Upper lobe of right lung (tissue), 1 donor: ENCODE results near the gene STARD7. TPM values are rescaled to one million over a fixed set of nuclear protein-coding genes. Genes with fewer than 3 reads are reported as not detected.
A peak's percentile ranks its signal among the peaks of the same experiment; 100 is the strongest.

ENCODE experiments used
- ATAC-seq: fragments of 200-7000 bp; cut with Tn5 transposase; one replicate; pipeline ENCODE4 v1.9.1; 2020; ENCODE audit warnings: mild to moderate bottlenecking, moderate library complexity
- DNase-seq: peaks from one replicate; pipeline ENCODE4 v3.0.0-alpha.2; 2020
- H3K27ac ChIP-seq: fragments of 200-600 bp; one replicate; pipeline ENCODE4 v1.8.0; 2022
- H3K27me3 ChIP-seq: fragments of 200-600 bp; one replicate; pipeline ENCODE4 v1.8.0; 2022; ENCODE audit warnings: mild to moderate bottlenecking
- H3K36me3 ChIP-seq: fragments of 200-600 bp; one replicate; pipeline ENCODE4 v1.8.0; 2022
- H3K4me1 ChIP-seq: fragments of 200-600 bp; one replicate; pipeline ENCODE4 v1.8.0; 2022
- H3K4me3 ChIP-seq: fragments of 200-600 bp; one replicate; pipeline ENCODE4 v1.8.0; 2022; ENCODE audit warnings: mild to moderate bottlenecking
- H3K9me3 ChIP-seq: fragments of 200-600 bp; one replicate; pipeline ENCODE4 v1.8.0; 2022
- CTCF ChIP-seq: fragments of 200-600 bp; IDR thresholded peaks from one replicate; pipeline ENCODE4 v1.8.0; 2022; ENCODE audit warnings: antibody characterized with exemption
- intact Hi-C: fragments of 100-400 bp; cut with DNase I; formaldehyde crosslinking; loops from one replicate; pipeline ENCODE4 v1.11.0; 2022
- total RNA-seq: library from RNA; stranded (reverse); fragmentation: NEBNext Ultra II Directional; extraction: Animal tissue kit (Norgen Biotek cat#: 25700); gene quantifications from one replicate; pipeline ENCODE4 v1.2.1, GENCODE V29; 2021
- donor health status: DM: no; HTN: yes; CAD: no; lungs with severe emphysema.

Gene STARD7
- total RNA-seq, 1 donor from 2014 or later, result 156 TPM

DNA sequence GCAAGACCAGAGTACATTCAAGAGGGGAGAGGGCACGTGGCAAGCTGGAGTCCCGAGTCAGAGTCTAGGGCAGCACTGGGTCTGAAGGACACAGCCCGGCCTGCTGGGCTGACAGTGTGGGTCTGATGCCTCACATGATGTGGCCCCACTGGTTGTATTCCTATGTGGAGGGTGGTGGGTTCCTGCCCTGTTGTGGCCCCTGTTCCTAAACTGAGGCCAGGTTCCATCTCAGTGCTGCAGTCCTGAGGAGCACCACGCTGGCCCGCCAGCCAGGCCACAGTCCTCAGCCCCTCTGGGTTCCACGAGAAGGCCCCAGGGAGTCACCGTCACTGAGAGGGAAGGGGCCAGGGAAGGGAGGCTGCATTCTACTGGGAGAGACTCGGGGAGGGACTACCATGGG is 43.9 kb upstream of the STARD7 start:
- H3K27ac ChIP-seq, result no peak overlapping the region
- no peak overlapping the region for H3K4me3 ChIP-seq
- no peaks in the 10 kb centered on the region for H3K9me3 ChIP-seq
- H3K4me1 ChIP-seq, result peaks cover 43% of the 10 kb centered on the region
- H3K27me3 ChIP-seq, result no peaks in the 10 kb centered on the region
- DNase-seq (no peak), ATAC-seq (no peak)
- peaks cover 55% of the 10 kb centered on the region for H3K36me3 ChIP-seq
- no peak for TF ChIP-seq CTCF
- intact Hi-C loops, result no loop called here

GRCh38 chr2:96251721-96252292 is 43.2 kb upstream of the STARD7 start:
- peak overlapping the region; percentile 51 for H3K27ac ChIP-seq
- no peak for TF ChIP-seq CTCF
- H3K36me3 ChIP-seq, result peaks cover 55% of the 10 kb centered on the region
- H3K4me3 ChIP-seq, result no peak overlapping the region
- ATAC-seq (peak; percentile 83), DNase-seq (peak; percentile 59)
- no peaks in the 10 kb centered on the region for H3K27me3 ChIP-seq
- H3K9me3 ChIP-seq, result no peaks in the 10 kb centered on the region
- intact Hi-C loops, result no loop called here
- H3K4me1 ChIP-seq, result peaks cover 43% of the 10 kb centered on the region

- no peaks in the 10 kb centered on the region for H3K27me3 ChIP-seq
- no peak for TF ChIP-seq CTCF
- H3K27ac ChIP-seq, result no peak overlapping the region
- H3K4me3 ChIP-seq, result no peak overlapping the region
- H3K9me3 ChIP-seq, result no peaks in the 10 kb centered on the region
- ATAC-seq (no peak), DNase-seq (peak; percentile 48)
- peaks cover 39% of the 10 kb centered on the region for H3K36me3 ChIP-seq
- H3K4me1 ChIP-seq, result peaks cover 31% of the 10 kb centered on the region
- intact Hi-C loops, result no loop called here
Measured at GRCh38 chr2:96250188-96250587, 41.6 kb upstream of the STARD7 start.

DNA sequence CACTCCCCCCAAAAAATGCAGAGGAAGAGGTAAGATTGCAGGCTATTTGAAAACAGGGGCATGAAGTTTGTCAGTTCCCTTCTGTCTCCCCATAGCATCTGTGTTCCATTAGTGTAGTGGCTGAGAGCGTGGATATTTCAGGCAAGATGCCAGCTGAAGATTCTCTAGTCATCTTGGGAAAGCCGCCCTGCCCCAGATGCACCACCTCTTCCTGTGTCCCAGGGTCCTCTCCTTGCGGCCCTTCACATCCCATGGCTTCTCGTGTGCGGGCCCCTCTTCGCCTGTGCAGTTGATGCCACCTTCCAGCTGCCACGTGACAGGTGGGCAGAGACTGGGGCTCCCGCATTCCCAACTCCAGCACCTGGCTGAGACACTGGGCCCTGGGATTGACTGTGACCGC is 41.0 kb upstream of the STARD7 start:
- ATAC-seq, result no peak
- intact Hi-C loops, result no loop called here
- TF ChIP-seq CTCF, result no peak
- Histone ChIP-seq H3K9me3 (no peaks in the 10 kb centered on the region), H3K27ac (no peak overlapping the region), H3K36me3 (peaks cover 34% of the 10 kb centered on the region), H3K27me3 (no peaks in the 10 kb centered on the region), H3K4me3 (no peak overlapping the region), H3K4me1 (peaks cover 26% of the 10 kb centered on the region)
- no peak for DNase-seq

GRCh38 chr2:96248624-96249023 is 40.0 kb upstream of the STARD7 start:
- Histone ChIP-seq H3K4me1 (peaks cover 23% of the 10 kb centered on the region), H3K27ac (no peak overlapping the region)
- intact Hi-C loops, result no loop called here

More at GRCh38 chr2:96248624-96249023, 40.0 kb upstream of the STARD7 start:
- ATAC-seq, result no peak
- TF ChIP-seq CTCF, result no peak
- DNase-seq, result no peak
- Histone ChIP-seq H3K4me3 (no peak overlapping the region), H3K27me3 (no peaks in the 10 kb centered on the region), H3K36me3 (peaks cover 24% of the 10 kb centered on the region), H3K9me3 (no peaks in the 10 kb centered on the region)
